CD4-positive, alpha-beta memory T cell (primary cell): ENCODE data around the gene PPP2R2B. TPM values are rescaled to one million over a fixed set of nuclear protein-coding genes. Genes with fewer than 3 reads are reported as not detected.

Source experiments
- CTCF ChIA-PET: fragments of 350-600 bp; sonication (Branson Sonifier 250); formaldehyde crosslinking; loops from one replicate; lab custom pipeline; 2021; ENCODE audit warnings: inconsistent platforms; ENCODE audit not compliant: partially characterized antibody; lab: Charles Lee
- POLR2A ChIA-PET: fragments of 350-600 bp; sonication (Branson Sonifier 250); formaldehyde crosslinking; loops from one replicate; lab custom pipeline; 2021; ENCODE audit not compliant: partially characterized antibody; lab: Charles Lee
- DNase-seq, 5 donors: peaks; one replicate each; pipeline versions ENCODE4 v3.0.0 to v3.0.0-alpha.2; 2020 to 2022; ENCODE audit warnings: mixed read lengths in 1 of 5
- H3K27ac ChIP-seq: one replicate; pipeline ENCODE4 v1.7.0; 2013; ENCODE audit warnings: low read depth, low read length
- H3K27me3 ChIP-seq: 2 replicates; pipeline ENCODE4 v1.7.0; 2013; ENCODE audit warnings: mild to moderate bottlenecking, low read length, moderate library complexity; ENCODE audit not compliant: insufficient read depth
- H3K36me3 ChIP-seq: 2 replicates; pipeline ENCODE4 v1.7.0; 2013; ENCODE audit warnings: mild to moderate bottlenecking, low read length, moderate library complexity; ENCODE audit not compliant: insufficient read depth
- H3K4me1 ChIP-seq: 2 replicates; pipeline ENCODE4 v1.7.0; 2013; ENCODE audit warnings: mild to moderate bottlenecking, low read length, moderate library complexity; ENCODE audit not compliant: insufficient read depth
- H3K4me3 ChIP-seq, 2 donors: one replicate each; pipeline ENCODE4 v1.7.0; 2013; ENCODE audit warnings: low read length in 2 of 2, mild to moderate bottlenecking in 1 of 2
- H3K9me3 ChIP-seq, 2 donors: one replicate each; pipeline ENCODE4 v1.7.0; 2013; ENCODE audit warnings: low read length in 2 of 2, control low read depth in 1 of 2; ENCODE audit not compliant: control insufficient read depth in 1 of 2
- H3K27ac Mint-ChIP-seq, 7 donors: one replicate each; pipeline ENCODE4 v1.8.0; 2020 to 2021; ENCODE audit warnings: mixed read lengths in 7 of 7, mild to moderate bottlenecking in 6 of 7, inconsistent platforms in 3 of 7, moderate library complexity in 3 of 7
- H3K27me3 Mint-ChIP-seq, 2 donors: one replicate each; pipeline ENCODE4 v1.8.0; 2020 to 2021; ENCODE audit warnings: mixed read lengths in 2 of 2
- H3K36me3 Mint-ChIP-seq, 2 donors: one replicate each; pipeline ENCODE4 v1.8.0; 2020 to 2021; ENCODE audit warnings: mixed read lengths in 2 of 2, inconsistent platforms in 1 of 2, mild to moderate bottlenecking in 1 of 2
- H3K4me1 Mint-ChIP-seq, 4 donors: one replicate each; pipeline ENCODE4 v1.8.0; 2020 to 2021; ENCODE audit warnings: mixed read lengths in 4 of 4, mild to moderate bottlenecking in 1 of 4
- H3K4me3 Mint-ChIP-seq, 8 donors: one replicate each; pipeline ENCODE4 v1.8.0; 2020 to 2021; ENCODE audit warnings: mixed read lengths in 8 of 8, mild to moderate bottlenecking in 7 of 8, moderate library complexity in 6 of 8, inconsistent platforms in 3 of 8
- H3K9me3 Mint-ChIP-seq, 8 donors: one replicate each; pipeline ENCODE4 v1.8.0; 2020 to 2021; ENCODE audit warnings: mixed read lengths in 8 of 8, mild to moderate bottlenecking in 5 of 8, inconsistent platforms in 3 of 8, moderate library complexity in 1 of 8
- intact Hi-C: fragments of 100-400 bp; cut with micrococcal nuclease; formaldehyde crosslinking; loops from one replicate; pipeline ENCODE4 v1.15.1; 2023
- polyA plus RNA-seq, 2 donors: library from polyadenylated mRNA; unstranded; fragments of 300-500 nt; fragmentation: Illumina TruSeq; gene quantifications; one replicate each; pipeline ENCODE4 v1.2.3, GENCODE V29; 2021
- total RNA-seq, 2 experiments: library from RNA; stranded (reverse); gene quantifications; one replicate each; pipeline ENCODE4 v1.2.3, GENCODE V29; 2021

The PPP2R2B gene
- total and polyA plus RNA-seq, 4 experiments from 2014 or later, result 3.1 to 13.0 (median 6.7) TPM

- no peaks in the 10 kb centered on the region for H3K27me3 ChIP-seq
- H3K27me3 Mint-ChIP-seq, result no peaks in the 10 kb centered on the region
- no peaks in the 10 kb centered on the region for H3K4me1 ChIP-seq
- POLR2A ChIA-PET, result no interaction called here
- no peaks in the 10 kb centered on the region for H3K9me3 Mint-ChIP-seq
- intact Hi-C loops, result no loop called here
- no peaks in the 10 kb centered on the region for H3K9me3 ChIP-seq
- no peak for DNase-seq
- no peak overlapping the region for H3K4me3 Mint-ChIP-seq
- peaks cover 0 to 5% (median 0%) of the 10 kb centered on the region in 4 donors for H3K4me1 Mint-ChIP-seq
- CTCF ChIA-PET, result no interaction called here
- no peak overlapping the region for H3K27ac Mint-ChIP-seq
- H3K36me3 ChIP-seq, result no peaks in the 10 kb centered on the region
- H3K4me3 ChIP-seq, result no peak overlapping the region
- peaks cover 8% of the 10 kb centered on the region in 2 donors for H3K36me3 Mint-ChIP-seq
- H3K27ac ChIP-seq, result no peak overlapping the region
Measured at GRCh38 chr5:146695646-146696045, 182.9 kb downstream of the PPP2R2B start.

GRCh38 chr5:146690880-146691355, 187.6 kb downstream of the PPP2R2B start:
- no peak overlapping the region for H3K27ac ChIP-seq
- no peak for DNase-seq
- H3K4me1 Mint-ChIP-seq, result no peaks in the 10 kb centered on the region
- peaks cover 10 to 14% of the 10 kb centered on the region in 2 donors for H3K36me3 Mint-ChIP-seq
- ChIA-PET CTCF (interaction anchor here (1.5 kb wide), 1 partner anchor 22 kb away, joined by 3 read pairs; no protein-coding TSS in a partner anchor), POLR2A (no interaction called here)
- no peak overlapping the region for H3K4me3 ChIP-seq
- H3K27me3 Mint-ChIP-seq, result no peaks in the 10 kb centered on the region
- intact Hi-C loops, result no loop called here
- no peaks in the 10 kb centered on the region for H3K9me3 Mint-ChIP-seq
- no peaks in the 10 kb centered on the region for H3K27me3 ChIP-seq
- H3K36me3 ChIP-seq, result no peaks in the 10 kb centered on the region
- H3K9me3 ChIP-seq, result no peaks in the 10 kb centered on the region
- H3K4me3 Mint-ChIP-seq, result no peak overlapping the region
- no peak overlapping the region for H3K27ac Mint-ChIP-seq
- H3K4me1 ChIP-seq, result no peaks in the 10 kb centered on the region

- H3K27me3 ChIP-seq, result no peaks in the 10 kb centered on the region
- no peak overlapping the region for H3K27ac ChIP-seq
- H3K4me1 ChIP-seq, result no peaks in the 10 kb centered on the region
- no peaks in the 10 kb centered on the region for H3K4me1 Mint-ChIP-seq
- H3K4me3 ChIP-seq, result no peak overlapping the region
- ChIA-PET CTCF (no interaction called here), POLR2A (no interaction called here)
- intact Hi-C loops, result no loop called here
- H3K36me3 Mint-ChIP-seq, result peaks cover 6 to 18% of the 10 kb centered on the region in 2 donors
- no peaks in the 10 kb centered on the region for H3K27me3 Mint-ChIP-seq
- H3K9me3 ChIP-seq, result no peaks in the 10 kb centered on the region
- H3K36me3 ChIP-seq, result no peaks in the 10 kb centered on the region
- no peak overlapping the region for H3K27ac Mint-ChIP-seq
- no peaks in the 10 kb centered on the region for H3K9me3 Mint-ChIP-seq
- H3K4me3 Mint-ChIP-seq, result no peak overlapping the region
- no peak for DNase-seq
Measured at GRCh38 chr5:146687630-146688029, 190.9 kb downstream of the PPP2R2B start.

GRCh38 chr5:146683861-146684260, 194.7 kb downstream of the PPP2R2B start:
- CTCF ChIA-PET, result no interaction called here
- Mint-ChIP-seq H3K27me3 (no peaks in the 10 kb centered on the region), H3K4me1 (no peaks in the 10 kb centered on the region), H3K36me3 (peaks cover 0 to 11% of the 10 kb centered on the region in 2 donors), H3K4me3 (no peak overlapping the region), H3K27ac (no peak overlapping the region), H3K9me3 (peaks cover 0 to 2% (median 0%) of the 10 kb centered on the region in 8 donors)
- H3K27me3 ChIP-seq, result no peaks in the 10 kb centered on the region
- H3K9me3 ChIP-seq, result no peaks in the 10 kb centered on the region
- H3K4me3 ChIP-seq, result no peak overlapping the region
- H3K4me1 ChIP-seq, result no peaks in the 10 kb centered on the region
- no peak overlapping the region for H3K27ac ChIP-seq
- POLR2A ChIA-PET, result no interaction called here
- intact Hi-C loops, result no loop called here
- DNase-seq, result no peak
- H3K36me3 ChIP-seq, result no peaks in the 10 kb centered on the region

GRCh38 chr5:146682899-146683532, 195.5 kb downstream of the PPP2R2B start:
- Histone ChIP-seq H3K4me3 (no peak overlapping the region), H3K27ac (no peak overlapping the region), H3K27me3 (no peaks in the 10 kb centered on the region), H3K4me1 (no peaks in the 10 kb centered on the region), H3K9me3 (no peaks in the 10 kb centered on the region), H3K36me3 (no peaks in the 10 kb centered on the region)
- ChIA-PET CTCF (no interaction called here), POLR2A (no interaction called here)
- Mint-ChIP-seq H3K9me3 (peaks cover 0 to 2% (median 0%) of the 10 kb centered on the region in 8 donors), H3K27ac (no peak overlapping the region), H3K4me3 (no peak overlapping the region), H3K4me1 (no peaks in the 10 kb centered on the region), H3K36me3 (peaks cover 0 to 11% of the 10 kb centered on the region in 2 donors), H3K27me3 (no peaks in the 10 kb centered on the region)
- intact Hi-C loops, result no loop called here
- no peak for DNase-seq

- H3K27me3 Mint-ChIP-seq, result no peaks in the 10 kb centered on the region
- H3K27ac Mint-ChIP-seq, result no peak overlapping the region
- ChIA-PET POLR2A (no interaction called here), CTCF (no interaction called here)
- no peak overlapping the region for H3K27ac ChIP-seq
- peaks cover 0 to 2% (median 0%) of the 10 kb centered on the region in 8 donors for H3K9me3 Mint-ChIP-seq
- H3K27me3 ChIP-seq, result no peaks in the 10 kb centered on the region
- no peaks in the 10 kb centered on the region for H3K9me3 ChIP-seq
- peaks cover 0 to 10% of the 10 kb centered on the region in 2 donors for H3K36me3 Mint-ChIP-seq
- H3K4me1 ChIP-seq, result no peaks in the 10 kb centered on the region
- H3K4me1 Mint-ChIP-seq, result no peaks in the 10 kb centered on the region
- H3K36me3 ChIP-seq, result no peaks in the 10 kb centered on the region
- intact Hi-C loops, result no loop called here
- DNase-seq, result no peak
- H3K4me3 ChIP-seq, result no peak overlapping the region
- H3K4me3 Mint-ChIP-seq, result no peak overlapping the region
Measured at GRCh38 chr5:146681585-146682105, 196.9 kb downstream of the PPP2R2B start.

- no peaks in the 10 kb centered on the region for H3K9me3 ChIP-seq
- Mint-ChIP-seq H3K36me3 (peaks cover 0 to 8% of the 10 kb centered on the region in 2 donors), H3K9me3 (peaks cover 0 to 2% (median 0%) of the 10 kb centered on the region in 8 donors), H3K4me3 (no peak overlapping the region), H3K27me3 (no peaks in the 10 kb centered on the region), H3K4me1 (no peaks in the 10 kb centered on the region), H3K27ac (no peak overlapping the region)
- ChIA-PET POLR2A (no interaction called here), CTCF (no interaction called here)
- H3K27ac ChIP-seq, result no peak overlapping the region
- H3K36me3 ChIP-seq, result no peaks in the 10 kb centered on the region
- no peaks in the 10 kb centered on the region for H3K4me1 ChIP-seq
- no peak overlapping the region for H3K4me3 ChIP-seq
- intact Hi-C loops, result no loop called here
- no peak for DNase-seq
- H3K27me3 ChIP-seq, result no peaks in the 10 kb centered on the region
Measured at GRCh38 chr5:146680846-146681584, 197.5 kb downstream of the PPP2R2B start.
